AG04449 (cell line): ENCODE measurements around the gene GABBR2.

Source experiments
- CTCF ChIA-PET: fragments of 350-600 bp; formaldehyde crosslinking; extraction: SDS; loops from one replicate; lab custom pipeline; 2021; ENCODE audit warnings: antibody characterized with exemption; lab: Yijun Ruan, JAX
- POLR2A ChIA-PET: fragments of 400-600, 350-600 bp; formaldehyde crosslinking; extraction: SDS; loops from one replicate; lab custom pipeline; 2020; ENCODE audit warnings: antibody characterized with exemption, inconsistent platforms; lab: Yijun Ruan, JAX
- DNase-seq: peaks from one replicate; pipeline ENCODE4 v3.0.0-alpha.2; 2010; ENCODE audit warnings: low read depth, low spot score
- H3K4me3 ChIP-seq: 2 replicates; pipeline ENCODE4 v1.5.1; 2011; ENCODE audit warnings: low read depth, mild to moderate bottlenecking, control low read depth, low read length
- CTCF ChIP-seq: IDR thresholded peaks from one replicate; pipeline ENCODE4 v1.5.1; 2011; ENCODE audit warnings: mild to moderate bottlenecking, moderate library complexity, low read length, control low read depth, inconsistent platforms; ENCODE audit not compliant: insufficient read depth; ENCODE audit errors: missing control alignments

GABBR2 gene

GRCh38 chr9:98559561-98559960, 149.2 kb downstream of the GABBR2 start:
- ChIA-PET POLR2A (no interaction called here), CTCF (interaction anchor here (1.7 kb wide), 1 partner anchor 14 kb away, joined by 4 read pairs; no protein-coding TSS in a partner anchor)
- DNase-seq, result no peak
- no peak for TF ChIP-seq CTCF
- H3K4me3 ChIP-seq, result no peak overlapping the region

- TF ChIP-seq CTCF, result no peak
- CTCF ChIA-PET, result interaction anchor here (1.7 kb wide), 1 partner anchor 13 kb away, joined by 4 read pairs; no protein-coding TSS in a partner anchor
- no peak for DNase-seq
- no peak overlapping the region for H3K4me3 ChIP-seq
- POLR2A ChIA-PET, result no interaction called here
Measured at GRCh38 chr9:98558575-98558974, 150.2 kb downstream of the GABBR2 start.

GRCh38 chr9:98556511-98556910, 152.2 kb downstream of the GABBR2 start:
- H3K4me3 ChIP-seq, result no peak overlapping the region
- DNase-seq, result no peak
- ChIA-PET POLR2A (no interaction called here), CTCF (interaction anchor here (1.1 kb wide), 1 partner anchor 11 kb away, joined by 3 read pairs; no protein-coding TSS in a partner anchor)
- no peak for TF ChIP-seq CTCF

- TF ChIP-seq CTCF, result no peak
- DNase-seq, result no peak
- ChIA-PET CTCF (interaction anchor here (1.1 kb wide), 1 partner anchor 11 kb away, joined by 3 read pairs; no protein-coding TSS in a partner anchor), POLR2A (no interaction called here)
- H3K4me3 ChIP-seq, result no peak overlapping the region
Measured at GRCh38 chr9:98555651-98556465, 152.9 kb downstream of the GABBR2 start.

DNA sequence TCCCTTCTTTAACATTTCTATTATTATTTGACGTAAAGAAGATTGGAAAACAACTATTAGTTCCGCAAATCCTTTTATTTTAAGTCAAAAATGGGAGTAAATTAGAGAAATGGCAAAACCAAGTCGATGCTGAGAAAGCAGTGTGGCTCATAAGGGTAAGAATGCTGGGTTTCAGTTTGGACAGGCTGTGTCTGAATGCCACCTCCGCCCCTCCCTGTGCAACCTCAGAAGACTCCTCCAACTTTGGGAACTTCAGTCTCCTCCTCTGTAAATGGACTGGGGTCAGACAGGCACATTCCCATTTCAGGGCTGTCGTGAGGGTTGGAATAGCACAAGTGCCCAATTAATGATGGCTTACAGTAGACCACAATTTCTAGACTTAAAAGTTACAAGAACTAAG, 154.0 kb downstream of the GABBR2 start:
- no peak overlapping the region for H3K4me3 ChIP-seq
- no peak for TF ChIP-seq CTCF
- no peak for DNase-seq
- ChIA-PET CTCF (no interaction called here), POLR2A (no interaction called here)

GRCh38 chr9:98552331-98552730, 156.4 kb downstream of the GABBR2 start:
- TF ChIP-seq CTCF, result no peak
- CTCF ChIA-PET, result interaction anchor here (1.1 to 1.7 kb wide), 3 partner anchors 12 to 223 kb away, joined by 4 to 6 read pairs (median 4); no protein-coding TSS in a partner anchor
- DNase-seq, result no peak
- POLR2A ChIA-PET, result no interaction called here
- no peak overlapping the region for H3K4me3 ChIP-seq
